Gastrocnemius medialis (tissue), 4 donors: Measurements from ENCODE around the gene INTS15.

Experiments
- POLR2A ChIP-seq, 2 donors: fragments of 450-650 bp; IDR thresholded peaks; one replicate each; pipeline ENCODE4 v1.6.1; 2017; ENCODE audit warnings: antibody characterized with exemption in 2 of 2, mild to moderate bottlenecking in 2 of 2, moderate library complexity in 2 of 2
- TF ChIP-seq, protein P1 (sequence below), 5 experiments: fragments of 450-650 bp in 3 of 5; fragments of 200-600 bp in 2 of 5; sonication (generic) in 2 of 5; IDR thresholded peaks in 4 of 5; conservative IDR thresholded peaks in 1 of 5; 1 replicate in 4 of 5; 2 replicates in 1 of 5; pipeline ENCODE4 v1.5.1; 2016 to 2019; ENCODE audit warnings: antibody characterized with exemption in 5 of 5, mild to moderate bottlenecking in 3 of 5, moderate library complexity in 3 of 5

DNA sequence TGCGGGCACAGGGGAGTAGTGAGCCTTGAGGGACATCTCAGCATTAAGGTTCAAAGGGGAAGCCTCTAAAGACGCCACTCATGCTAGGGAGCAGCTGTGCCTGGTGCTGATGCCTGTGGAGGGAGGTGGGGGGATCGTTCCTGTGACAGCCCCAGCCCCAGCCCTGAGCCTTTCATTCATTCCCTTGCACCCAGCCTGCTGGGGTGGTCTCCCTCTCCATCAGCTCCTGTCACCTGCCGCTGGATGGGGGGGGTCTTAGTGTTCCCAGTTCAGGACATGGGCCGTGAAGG is 58.9 kb downstream of the INTS15 start:
- no peak for TF ChIP-seq POLR2A (IDR thresholded peaks at IDR 0.05)
- TF ChIP-seq, protein P1, sequence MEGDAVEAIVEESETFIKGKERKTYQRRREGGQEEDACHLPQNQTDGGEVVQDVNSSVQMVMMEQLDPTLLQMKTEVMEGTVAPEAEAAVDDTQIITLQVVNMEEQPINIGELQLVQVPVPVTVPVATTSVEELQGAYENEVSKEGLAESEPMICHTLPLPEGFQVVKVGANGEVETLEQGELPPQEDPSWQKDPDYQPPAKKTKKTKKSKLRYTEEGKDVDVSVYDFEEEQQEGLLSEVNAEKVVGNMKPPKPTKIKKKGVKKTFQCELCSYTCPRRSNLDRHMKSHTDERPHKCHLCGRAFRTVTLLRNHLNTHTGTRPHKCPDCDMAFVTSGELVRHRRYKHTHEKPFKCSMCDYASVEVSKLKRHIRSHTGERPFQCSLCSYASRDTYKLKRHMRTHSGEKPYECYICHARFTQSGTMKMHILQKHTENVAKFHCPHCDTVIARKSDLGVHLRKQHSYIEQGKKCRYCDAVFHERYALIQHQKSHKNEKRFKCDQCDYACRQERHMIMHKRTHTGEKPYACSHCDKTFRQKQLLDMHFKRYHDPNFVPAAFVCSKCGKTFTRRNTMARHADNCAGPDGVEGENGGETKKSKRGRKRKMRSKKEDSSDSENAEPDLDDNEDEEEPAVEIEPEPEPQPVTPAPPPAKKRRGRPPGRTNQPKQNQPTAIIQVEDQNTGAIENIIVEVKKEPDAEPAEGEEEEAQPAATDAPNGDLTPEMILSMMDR (IDR thresholded peaks at IDR 0.05 in 4 of 5, conservative IDR thresholded peaks at IDR 0.05 in 1 of 5): no peak
